GM21737 (cell line): ENCODE measurements around the gene VWA7.

Experiments
- ATAC-seq: cut with Tn5 transposase; IDR thresholded peaks from one replicate; pipeline ENCODE4 v1.9.1; 2021; ENCODE audit warnings: mild to moderate bottlenecking, moderate library complexity; ENCODE audit not compliant: unreplicated experiment

VWA7 gene

DNA sequence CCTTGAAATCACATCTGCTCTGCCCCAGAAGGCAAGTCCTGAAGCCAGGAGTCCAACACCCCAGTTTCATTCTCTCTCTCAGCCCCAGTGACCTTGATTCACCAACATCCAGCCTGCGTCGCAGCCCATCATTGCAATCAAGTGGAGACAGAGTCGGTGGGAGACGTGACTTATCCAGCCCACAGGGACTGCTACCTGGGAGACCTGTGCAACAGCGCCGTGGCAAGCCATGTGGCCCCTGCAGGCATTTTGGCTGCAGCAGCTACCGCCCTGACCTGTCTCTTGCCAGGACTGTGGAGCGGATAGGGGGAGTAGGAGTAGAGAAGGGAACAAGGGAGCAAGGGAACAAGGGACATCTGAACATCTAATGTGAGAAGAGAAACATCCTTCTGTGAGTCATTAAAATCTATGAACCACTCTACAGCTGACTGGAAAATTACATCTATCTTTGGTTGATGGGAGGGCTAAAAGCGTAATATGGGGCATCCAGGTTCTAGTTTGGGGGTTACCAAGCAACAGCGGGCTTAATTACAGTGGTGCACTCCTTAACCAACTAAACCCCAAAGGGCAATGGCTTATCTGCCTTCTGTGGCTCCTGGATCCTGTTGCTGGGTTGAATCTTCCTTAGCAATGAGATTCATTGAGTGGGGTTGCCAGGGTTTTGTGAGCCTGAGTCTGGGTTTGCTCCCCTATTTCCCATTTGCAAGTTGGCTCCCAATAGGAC is 59.5 kb downstream of the VWA7 start:
- ATAC-seq, result no peak
